Hepatocyte (in vitro differentiated cells): ENCODE results near the gene EXD3. TPM values are rescaled to one million over a fixed set of nuclear protein-coding genes. Genes with fewer than 3 reads are reported as not detected.

Source experiments
- DNase-seq: peaks from one replicate; pipeline ENCODE4 v3.0.0-alpha.2; 2016; ENCODE audit warnings: low spot score
- H2AFZ ChIP-seq: fragments of 200-600 bp; sonication (generic); 2 replicates; pipeline ENCODE4 v1.6.0; 2016; ENCODE audit warnings: antibody characterized with exemption, mild to moderate bottlenecking
- H3K27ac ChIP-seq: fragments of 200-600 bp; sonication (generic); 2 replicates; pipeline ENCODE4 v1.5.1; 2016; ENCODE audit warnings: mild to moderate bottlenecking
- H3K27me3 ChIP-seq: fragments of 200-600 bp; sonication (generic); 2 replicates; pipeline ENCODE4 v1.6.1; 2016
- H3K36me3 ChIP-seq: fragments of 200-600 bp; sonication (generic); replicated peaks from 2 replicates; pipeline ENCODE4 v1.5.1; 2016; ENCODE audit warnings: low read depth; ENCODE audit not compliant: insufficient read depth
- H3K4me1 ChIP-seq: fragments of 200-600 bp; sonication (generic); 2 replicates; pipeline ENCODE4 v1.5.1; 2016; ENCODE audit warnings: mild to moderate bottlenecking, moderate library complexity; ENCODE audit not compliant: insufficient read depth
- H3K4me2 ChIP-seq: fragments of 200-600 bp; sonication (generic); 2 replicates; pipeline ENCODE4 v1.6.0; 2016
- H3K4me3 ChIP-seq: fragments of 200-600 bp; sonication (generic); 2 replicates; pipeline ENCODE4 v1.5.1; 2016; ENCODE audit warnings: mild to moderate bottlenecking
- H3K79me2 ChIP-seq: fragments of 200-600 bp; sonication (generic); 2 replicates; pipeline ENCODE4 v1.6.0; 2017; ENCODE audit warnings: mild to moderate bottlenecking
- H3K9me2 ChIP-seq: fragments of 200-600 bp; sonication (generic); replicated peaks from 2 replicates; pipeline ENCODE4 v1.6.0; 2017; ENCODE audit warnings: mild to moderate bottlenecking; ENCODE audit not compliant: insufficient read depth
- H3K9me3 ChIP-seq: fragments of 200-600 bp; sonication (generic); 2 replicates; pipeline ENCODE4 v1.5.1; 2016; ENCODE audit warnings: low read depth, mild to moderate bottlenecking
- H4K20me1 ChIP-seq: fragments of 200-600 bp; sonication (generic); 2 replicates; pipeline ENCODE4 v1.6.0; 2016; ENCODE audit warnings: mild to moderate bottlenecking; ENCODE audit not compliant: insufficient read depth, poor library complexity, severe bottlenecking
- CTCF ChIP-seq: fragments of 200-600 bp; sonication (generic); IDR thresholded peaks from 2 replicates; pipeline ENCODE4 v1.5.1; 2016; ENCODE audit warnings: antibody characterized with exemption, mild to moderate bottlenecking; ENCODE audit not compliant: poor library complexity
- EZH2 ChIP-seq: fragments of 200-600 bp; sonication (generic); IDR thresholded peaks from 2 replicates; pipeline ENCODE4 v1.6.1; 2016; ENCODE audit warnings: antibody characterized with exemption, mild to moderate bottlenecking, borderline replicate concordance
- EZH2phosphoT487 ChIP-seq: fragments of 200-600 bp; sonication (generic); IDR thresholded peaks from one replicate; pipeline ENCODE4 v1.6.1; 2018; ENCODE audit warnings: antibody characterized with exemption, mild to moderate bottlenecking, low read depth, moderate library complexity; ENCODE audit not compliant: unreplicated experiment, severe bottlenecking
- WGBS: methylation state at CpG from one replicate; pipeline ENCODE4 v1.1.6; 2016; ENCODE audit warnings: low lambda C conversion rate; ENCODE audit errors: missing lambda C conversion rate; 5-methylcytosine and 5-hydroxymethylcytosine counted together
- polyA plus RNA-seq: library from polyadenylated mRNA; unstranded; fragments of >200 nt; fragmentation: Nextera tagmentation; extraction: Ambion mirVana; gene quantifications from 2 replicates; pipeline ENCODE4 v1.2.1, GENCODE V29; 2016
- total RNA-seq: library from RNA; depleted of rRNA; stranded (reverse); fragments of >200 nt; gene quantifications from 2 replicates; pipeline ENCODE4 v1.2.3, GENCODE V29; 2014

Gene EXD3
- total and polyA plus RNA-seq, 2 experiments from 2014 or later, result 11.8 to 21.6 TPM

GRCh38 chr9:137371521-137371941, 51.4 kb downstream of the EXD3 start:
- H3K27ac ChIP-seq, result no peak overlapping the region
- H3K4me2 ChIP-seq, result no peak overlapping the region
- H4K20me1 ChIP-seq, result no peaks in the 10 kb centered on the region
- no peaks in the 10 kb centered on the region for H3K4me1 ChIP-seq
- H3K79me2 ChIP-seq, result no peaks in the 10 kb centered on the region
- H3K36me3 ChIP-seq, result no peaks in the 10 kb centered on the region
- H3K9me3 ChIP-seq, result no peaks in the 10 kb centered on the region
- DNase-seq, result no peak
- no peaks in the 10 kb centered on the region for H3K27me3 ChIP-seq
- no peaks in the 10 kb centered on the region for H3K9me2 ChIP-seq
- no peak overlapping the region for H2AFZ ChIP-seq
- WGBS, result 95% methylated on average over 11 of the region's 16 CpGs
- TF ChIP-seq EZH2phosphoT487, result no peak
- no peak for TF ChIP-seq CTCF
- TF ChIP-seq EZH2, result no peak
- H3K4me3 ChIP-seq, result no peak overlapping the region

GRCh38 chr9:137370865-137371520, 52.0 kb downstream of the EXD3 start:
- 84% methylated on average over 29 of the region's 52 CpGs for WGBS
- no peaks in the 10 kb centered on the region for H3K4me1 ChIP-seq
- no peak overlapping the region for H2AFZ ChIP-seq

GRCh38 chr9:137369911-137370764, 52.8 kb downstream of the EXD3 start:
- no peaks in the 10 kb centered on the region for H4K20me1 ChIP-seq
- H3K4me1 ChIP-seq, result no peaks in the 10 kb centered on the region
- no peak overlapping the region for H3K4me3 ChIP-seq
- H3K9me3 ChIP-seq, result no peaks in the 10 kb centered on the region
- no peaks in the 10 kb centered on the region for H3K9me2 ChIP-seq
- H3K4me2 ChIP-seq, result no peak overlapping the region
- H3K79me2 ChIP-seq, result no peaks in the 10 kb centered on the region
- WGBS, result 81% methylated on average over 20 of the region's 20 CpGs
- no peak overlapping the region for H3K27ac ChIP-seq
- no peaks in the 10 kb centered on the region for H3K36me3 ChIP-seq
- no peak for TF ChIP-seq EZH2
- no peak for TF ChIP-seq CTCF
- TF ChIP-seq EZH2phosphoT487, result no peak
- no peaks in the 10 kb centered on the region for H3K27me3 ChIP-seq
- H2AFZ ChIP-seq, result no peak overlapping the region
- no peak for DNase-seq

More at GRCh38 chr9:137370865-137371520, 52.0 kb downstream of the EXD3 start:
- Histone ChIP-seq H3K9me3 (no peaks in the 10 kb centered on the region), H4K20me1 (no peaks in the 10 kb centered on the region), H3K36me3 (no peaks in the 10 kb centered on the region), H3K79me2 (no peaks in the 10 kb centered on the region), H3K4me2 (no peak overlapping the region), H3K4me3 (no peak overlapping the region), H3K9me2 (no peaks in the 10 kb centered on the region), H3K27me3 (no peaks in the 10 kb centered on the region), H3K27ac (no peak overlapping the region)
- DNase-seq, result no peak
- TF ChIP-seq EZH2 (no peak), EZH2phosphoT487 (no peak), CTCF (no peak)
